ENCODE results near the gene TMEM250. TPM values are rescaled to one million over a fixed set of nuclear protein-coding genes. Genes with fewer than 3 reads are reported as not detected.

The TMEM250 gene
- total and polyA plus RNA-seq, 9 of the 15 experiments (the other 6 are each of a cell fraction or from before 2014, with no cell fraction given): 0.32 to 44.6 (median 12.2) TPM

GRCh38 chr9:136128436-136128835, 9.8 kb upstream of the TMEM250 start:
- CTCF ChIA-PET (ENCODE audit: low intra/inter-chr PET ratio): no interaction called here

More at GRCh38 chr9:136128436-136128835, 9.8 kb upstream of the TMEM250 start:
- H3K4me2 ChIP-seq (ENCODE audit: insufficient read depth, low read length): no peak overlapping the region
- intact Hi-C loops (cut with micrococcal nuclease) (loop anchor here (5.0 to 10.0 kb wide), 2 partner anchors 264 to 526 kb away; no protein-coding TSS in a partner anchor), in situ Hi-C loops (cut with MboI) (no loop called here)
- no peak overlapping the region for H3K4me3 ChIP-seq
- ATAC-seq (no peak), DNase-seq (ENCODE audit: extremely low read depth in 1 of 4, low spot score in 3 of 4) (no peak), FAIRE-seq (no peak)
- BruUV-seq (replicated peaks): no TSS peak
- POLR2A ChIA-PET: interaction anchor here (0.7 to 0.8 kb wide), 2 partner anchors 13 to 178 kb away, joined by 3 read pairs; no protein-coding TSS in a partner anchor
- H3K9me1 ChIP-seq (ENCODE audit: control insufficient read depth, insufficient read depth, low read length): no peaks in the 10 kb centered on the region
- 11% methylated on average over 12 of the region's 17 CpGs for WGBS (ENCODE audit: insufficient coverage, low coverage, missing lambda C conversion rate)
- peaks cover 46 to 75% of the 10 kb centered on the region in 2 experiments for H3K27me3 ChIP-seq (ENCODE audit: control insufficient read depth in 2 of 2, insufficient read depth in 2 of 2, low read length in 2 of 2)
- H3K79me2 ChIP-seq (ENCODE audit: control insufficient read depth, insufficient read depth, low read length): no peaks in the 10 kb centered on the region
- H2AFZ ChIP-seq (ENCODE audit: low read depth, low read length): no peak overlapping the region
- H3K27ac ChIP-seq (ENCODE audit: extremely low read depth, low read depth, low read length): no peak overlapping the region
- H3K36me3 ChIP-seq (ENCODE audit: control insufficient read depth, insufficient read depth, low read length): no peaks in the 10 kb centered on the region
- H3K9me3 ChIP-seq (replicated peaks; ENCODE audit: control insufficient read depth, insufficient read depth, low read depth, low read length): no peaks in the 10 kb centered on the region; the same call in 1 of the 2 replicates
- H4K20me1 ChIP-seq (replicated peaks; ENCODE audit: control insufficient read depth, insufficient read depth, low read length): peaks cover 13% of the 10 kb centered on the region; the same call in 1 of the 2 replicates
- H3K4me1 ChIP-seq (replicated peaks in 1 of 2; ENCODE audit: control insufficient read depth in 2 of 2, insufficient read depth in 2 of 2, low read length in 2 of 2): peaks cover 3 to 38% of the 10 kb centered on the region in 2 experiments; a peak in 4 of 5 replicates
- TF ChIP-seq TCF15 (CRISPR knock-in tag; IDR thresholded peaks at IDR 0.05): no peak
- no peak for TF ChIP-seq FOSL1 (tag; conservative IDR thresholded peaks at IDR 0.05)
- no peak for TF ChIP-seq MTA3 (IDR thresholded peaks at IDR 0.05; ENCODE audit: borderline replicate concordance)
- TF ChIP-seq CEBPB (tag; IDR thresholded peaks at IDR 0.05): no peak
- no peak for TF ChIP-seq SMARCB1 (IDR thresholded peaks at IDR 0.05; ENCODE audit: insufficient read length, low read depth)
- no peak for TF ChIP-seq MXD1 (CRISPR knock-in tag; IDR thresholded peaks at IDR 0.05; ENCODE audit: borderline replicate concordance, poor library complexity, severe bottlenecking)
- TF ChIP-seq THRA (IDR thresholded peaks at IDR 0.05): no peak
- no peak for TF ChIP-seq ZNF644 (tag; IDR thresholded peaks at IDR 0.05; ENCODE audit: low read depth)
- TF ChIP-seq NRF1 (conservative IDR thresholded peaks at IDR 0.05 in 1 of 2, IDR thresholded peaks at IDR 0.05 in 1 of 2): no peak
- no peak for TF ChIP-seq NFYB (IDR thresholded peaks at IDR 0.05; ENCODE audit: extremely low read depth, insufficient read length)
- no peak for TF ChIP-seq ZNF175 (CRISPR knock-in tag; IDR thresholded peaks at IDR 0.05; ENCODE audit: low read depth)
- TF ChIP-seq HMG20B (CRISPR knock-in tag; IDR thresholded peaks at IDR 0.05): no peak
- no peak for TF ChIP-seq BRD4 (IDR thresholded peaks at IDR 0.05)
- TF ChIP-seq STAT5B (CRISPR knock-in tag; IDR thresholded peaks at IDR 0.05): no peak
- no peak overlapping the region for H3K9ac ChIP-seq (ENCODE audit: insufficient read depth in 1 of 2, low read depth in 2 of 2, low read length in 2 of 2)
